Gastrocnemius medialis (tissue), 4 donors: ENCODE data around the gene NPAS3. TPM values are rescaled to one million over a fixed set of nuclear protein-coding genes. Genes with fewer than 3 reads are reported as not detected.

Experiments
- ATAC-seq, 2 donors: fragments of 150-250 bp; one replicate each; pipeline ENCODE4 v1.9.1; 2016
- DNase-seq, 2 donors: peaks; one replicate each; pipeline ENCODE4 v3.0.0-alpha.2; 2019
- H3K27ac ChIP-seq, 4 donors: fragments of 200-600 bp; sonication (generic); 1 replicate in 1 of 4; 2 replicates in 3 of 4; pipeline ENCODE4 v1.5.1; 2016 to 2018; ENCODE audit warnings: mild to moderate bottlenecking in 2 of 4, moderate library complexity in 1 of 4
- H3K27me3 ChIP-seq, 3 donors: fragments of 200-600 bp; sonication (generic) in 2 of 3; 1 replicate in 1 of 3; 2 replicates in 2 of 3; pipeline versions ENCODE4 v1.5.1 to v1.6.0; 2016 to 2019; ENCODE audit warnings: mild to moderate bottlenecking in 1 of 3, moderate library complexity in 1 of 3
- H3K36me3 ChIP-seq, 2 donors: fragments of 200-600 bp; sonication (generic) in 1 of 2; one replicate each; pipeline ENCODE4 v1.5.1; 2017 to 2018
- H3K4me1 ChIP-seq, 2 donors: fragments of 200-600 bp; sonication (generic) in 1 of 2; one replicate each; pipeline ENCODE4 v1.5.1; 2016 to 2017; ENCODE audit warnings: mild to moderate bottlenecking in 2 of 2
- H3K4me3 ChIP-seq, 4 donors: fragments of 200-600 bp; sonication (generic) in 3 of 4; 1 replicate in 1 of 4; 2 replicates in 3 of 4; pipeline ENCODE4 v1.5.1; 2016 to 2019; ENCODE audit warnings: mild to moderate bottlenecking in 2 of 4
- H3K9me3 ChIP-seq, 3 donors: fragments of 200-600 bp; sonication (generic) in 2 of 3; 1 replicate in 1 of 3; 2 replicates in 2 of 3; pipeline ENCODE4 v1.5.1; 2016 to 2019
- CTCF ChIP-seq, 5 experiments: fragments of 450-650 bp in 3 of 5; fragments of 200-600 bp in 2 of 5; sonication (generic) in 2 of 5; IDR thresholded peaks in 4 of 5; conservative IDR thresholded peaks in 1 of 5; 1 replicate in 4 of 5; 2 replicates in 1 of 5; pipeline ENCODE4 v1.5.1; 2016 to 2019; ENCODE audit warnings: antibody characterized with exemption in 5 of 5, mild to moderate bottlenecking in 3 of 5, moderate library complexity in 3 of 5
- POLR2A ChIP-seq, 2 donors: fragments of 450-650 bp; IDR thresholded peaks; one replicate each; pipeline ENCODE4 v1.6.1; 2017; ENCODE audit warnings: antibody characterized with exemption in 2 of 2, mild to moderate bottlenecking in 2 of 2, moderate library complexity in 2 of 2
- in situ Hi-C, 4 donors: fragments of 200-750 bp; cut with MboI; loops; one replicate each; pipeline versions ENCODE4 v1.15.0 to v1.8.0; 2017; ENCODE audit warnings: low sequenced_read_pairs in 4 of 4
- intact Hi-C: fragments of 100-400 bp; cut with DNase I; formaldehyde crosslinking; loops from one replicate; pipeline ENCODE4 v1.15.1; 2023; ENCODE audit warnings: low total_unique reads
- total RNA-seq, 4 donors: library from RNA; depleted of rRNA; stranded (reverse); fragments of >200 nt; gene quantifications; one replicate each; pipeline versions ENCODE4 v1.1.0 to v1.2.3, GENCODE V29; 2016

Gene NPAS3
- total RNA-seq, 4 donors from 2014 or later, result 0.82 to 1.00 TPM; not detected in 2

- H3K27ac ChIP-seq, result no peak overlapping the region
- no peaks in the 10 kb centered on the region for H3K27me3 ChIP-seq
- in situ Hi-C loops (no loop called here), intact Hi-C loops (no loop called here)
- no peaks in the 10 kb centered on the region for H3K9me3 ChIP-seq
- no peak overlapping the region for H3K4me3 ChIP-seq
- TF ChIP-seq POLR2A (IDR thresholded peaks at IDR 0.05) (no peak), CTCF (IDR thresholded peaks at IDR 0.05 in 4 of 5, conservative IDR thresholded peaks at IDR 0.05 in 1 of 5) (no peak)
- ATAC-seq (no peak), DNase-seq (no peak)
- no peaks in the 10 kb centered on the region for H3K36me3 ChIP-seq
- no peaks in the 10 kb centered on the region for H3K4me1 ChIP-seq
These were observed 615.1 kb downstream of the NPAS3 start for GRCh38 chr14:33553706-33554278.

- ATAC-seq, result no peak
- intact Hi-C loops (no loop called here), in situ Hi-C loops (no loop called here)
- Histone ChIP-seq H3K36me3 (no peaks in the 10 kb centered on the region), H3K27ac (no peak overlapping the region), H3K4me1 (no peaks in the 10 kb centered on the region), H3K27me3 (no peaks in the 10 kb centered on the region), H3K4me3 (no peak overlapping the region), H3K9me3 (no peaks in the 10 kb centered on the region)
- TF ChIP-seq CTCF (IDR thresholded peaks at IDR 0.05 in 4 of 5, conservative IDR thresholded peaks at IDR 0.05 in 1 of 5) (no peak), POLR2A (IDR thresholded peaks at IDR 0.05) (no peak)
- no peak for DNase-seq
These were observed 616.3 kb downstream of the NPAS3 start for GRCh38 chr14:33554988-33555387.

- H3K27ac ChIP-seq, result no peak overlapping the region
- H3K27me3 ChIP-seq, result no peaks in the 10 kb centered on the region
- DNase-seq (no peak), ATAC-seq (no peak)
- intact Hi-C loops, result no loop called here
- H3K36me3 ChIP-seq, result no peaks in the 10 kb centered on the region
- TF ChIP-seq CTCF (IDR thresholded peaks at IDR 0.05 in 4 of 5, conservative IDR thresholded peaks at IDR 0.05 in 1 of 5), result no peak
- TF ChIP-seq POLR2A (IDR thresholded peaks at IDR 0.05), result no peak
- in situ Hi-C loops, result no loop called here
- H3K4me3 ChIP-seq, result no peak overlapping the region
- no peaks in the 10 kb centered on the region for H3K9me3 ChIP-seq
- no peaks in the 10 kb centered on the region for H3K4me1 ChIP-seq
These were observed 617.2 kb downstream of the NPAS3 start for GRCh38 chr14:33555710-33556350.

GRCh38 chr14:33556382-33557121 lies 617.9 kb downstream of the NPAS3 start:
- intact Hi-C loops (no loop called here), in situ Hi-C loops (no loop called here)
- DNase-seq, result no peak
- TF ChIP-seq CTCF (IDR thresholded peaks at IDR 0.05 in 4 of 5, conservative IDR thresholded peaks at IDR 0.05 in 1 of 5) (no peak), POLR2A (IDR thresholded peaks at IDR 0.05) (no peak)
- Histone ChIP-seq H3K27ac (no peak overlapping the region), H3K36me3 (no peaks in the 10 kb centered on the region), H3K4me1 (no peaks in the 10 kb centered on the region), H3K27me3 (no peaks in the 10 kb centered on the region), H3K4me3 (no peak overlapping the region), H3K9me3 (no peaks in the 10 kb centered on the region)
- no peak for ATAC-seq
